HepG2 (cell line): Measurements from ENCODE around the gene MYH7.

Experiments used
- KLF11 ChIP-seq: IDR thresholded peaks from 2 replicates; pipeline ENCODE4 v1.6.1; 2016; ENCODE audit warnings: missing compliant biosample characterization
- KLF16 ChIP-seq, 2 experiments: sonication (generic) in 1 of 2; formaldehyde crosslinking in 1 of 2; IDR thresholded peaks; 2 replicates each; pipeline versions ENCODE4 v1.6.1 to v1.8.0; 2016 to 2023; ENCODE audit warnings: missing genetic modification reagents in 2 of 2, missing compliant biosample characterization in 1 of 2
- POLR2AphosphoS5 ChIP-seq: IDR thresholded peaks from 2 replicates; pipeline ENCODE4 v1.6.1; 2012; ENCODE audit warnings: low read depth, low read length
- RAD21 ChIP-seq: fragments of 450-650 bp; formaldehyde crosslinking; IDR thresholded peaks from 2 replicates; pipeline ENCODE4 v1.5.0; 2020; ENCODE audit warnings: mild to moderate bottlenecking
- ZFP36L1 ChIP-seq: sonication (generic); formaldehyde crosslinking; IDR thresholded peaks from 2 replicates; pipeline ENCODE4 v1.8.0; 2022; ENCODE audit warnings: mild to moderate bottlenecking, missing genetic modification reagents, moderate library complexity
- ZKSCAN1 ChIP-seq: fragments of 150-350 bp; IDR thresholded peaks from 2 replicates; pipeline ENCODE4 v1.6.1; 2014; ENCODE audit warnings: low read length
- ZNF562 ChIP-seq: sonication (generic); formaldehyde crosslinking; IDR thresholded peaks from 2 replicates; pipeline ENCODE4 v1.8.0; 2022; ENCODE audit warnings: missing genetic modification reagents, borderline replicate concordance
- ZNF792 ChIP-seq: IDR thresholded peaks from 2 replicates; pipeline ENCODE4 v1.6.1; 2016
- TF ChIP-seq, protein P1 (sequence below): sonication (generic); formaldehyde crosslinking; IDR thresholded peaks from 2 replicates; pipeline ENCODE4 v1.5.0; 2020; ENCODE audit warnings: mild to moderate bottlenecking, missing genetic modification reagents, moderate library complexity
- TF ChIP-seq, protein P2 (sequence below): sonication (generic); formaldehyde crosslinking; IDR thresholded peaks from 2 replicates; pipeline ENCODE4 v1.8.0; 2022; ENCODE audit warnings: missing genetic modification reagents, mild to moderate bottlenecking, borderline replicate concordance
- TF ChIP-seq, protein P3 (sequence below): sonication (generic); formaldehyde crosslinking; IDR thresholded peaks from 2 replicates; pipeline ENCODE4 v1.4.0; 2020; ENCODE audit warnings: missing genetic modification reagents
- TF ChIP-seq, protein P4 (sequence below): sonication (generic); formaldehyde crosslinking; IDR thresholded peaks from 2 replicates; pipeline ENCODE4 v1.5.1; 2020; ENCODE audit warnings: mild to moderate bottlenecking, missing genetic modification reagents, borderline replicate concordance
- TF ChIP-seq, protein P5 (sequence below): fragments of 450-650 bp; IDR thresholded peaks from 2 replicates; pipeline ENCODE4 v1.6.1; 2017; ENCODE audit warnings: mild to moderate bottlenecking

DNA sequence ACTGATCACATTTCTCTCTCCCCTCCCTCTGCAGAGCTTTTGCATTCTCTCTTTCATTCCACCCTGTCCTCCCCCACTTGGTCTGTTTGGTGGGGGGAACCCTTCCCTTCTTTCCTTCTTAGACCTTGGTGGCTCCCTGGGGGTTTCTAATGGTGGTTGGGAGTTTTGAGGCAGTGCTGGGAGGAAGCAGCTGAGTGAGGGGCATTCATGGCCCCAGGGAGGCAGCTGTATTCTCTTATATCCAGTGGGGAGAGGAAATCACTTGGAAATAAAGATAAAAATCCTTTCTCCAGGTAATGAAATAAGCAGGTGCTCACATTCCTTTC is 47.3 kb upstream of the MYH7 start:
- TF ChIP-seq KLF16 (CRISPR knock-in tag; IDR thresholded peaks at IDR 0.05) (no peak), POLR2AphosphoS5 (no peak), ZNF792 (CRISPR knock-in tag) (no peak), ZFP36L1 (no peak), ZNF562 (CRISPR knock-in tag) (no peak), RAD21 (CRISPR knock-in tag) (no peak), KLF11 (CRISPR knock-in tag) (no peak), ZKSCAN1 (no peak)
- TF ChIP-seq, protein P1, sequence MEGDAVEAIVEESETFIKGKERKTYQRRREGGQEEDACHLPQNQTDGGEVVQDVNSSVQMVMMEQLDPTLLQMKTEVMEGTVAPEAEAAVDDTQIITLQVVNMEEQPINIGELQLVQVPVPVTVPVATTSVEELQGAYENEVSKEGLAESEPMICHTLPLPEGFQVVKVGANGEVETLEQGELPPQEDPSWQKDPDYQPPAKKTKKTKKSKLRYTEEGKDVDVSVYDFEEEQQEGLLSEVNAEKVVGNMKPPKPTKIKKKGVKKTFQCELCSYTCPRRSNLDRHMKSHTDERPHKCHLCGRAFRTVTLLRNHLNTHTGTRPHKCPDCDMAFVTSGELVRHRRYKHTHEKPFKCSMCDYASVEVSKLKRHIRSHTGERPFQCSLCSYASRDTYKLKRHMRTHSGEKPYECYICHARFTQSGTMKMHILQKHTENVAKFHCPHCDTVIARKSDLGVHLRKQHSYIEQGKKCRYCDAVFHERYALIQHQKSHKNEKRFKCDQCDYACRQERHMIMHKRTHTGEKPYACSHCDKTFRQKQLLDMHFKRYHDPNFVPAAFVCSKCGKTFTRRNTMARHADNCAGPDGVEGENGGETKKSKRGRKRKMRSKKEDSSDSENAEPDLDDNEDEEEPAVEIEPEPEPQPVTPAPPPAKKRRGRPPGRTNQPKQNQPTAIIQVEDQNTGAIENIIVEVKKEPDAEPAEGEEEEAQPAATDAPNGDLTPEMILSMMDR (CRISPR knock-in tag) = no peak
- TF ChIP-seq, protein P2, sequence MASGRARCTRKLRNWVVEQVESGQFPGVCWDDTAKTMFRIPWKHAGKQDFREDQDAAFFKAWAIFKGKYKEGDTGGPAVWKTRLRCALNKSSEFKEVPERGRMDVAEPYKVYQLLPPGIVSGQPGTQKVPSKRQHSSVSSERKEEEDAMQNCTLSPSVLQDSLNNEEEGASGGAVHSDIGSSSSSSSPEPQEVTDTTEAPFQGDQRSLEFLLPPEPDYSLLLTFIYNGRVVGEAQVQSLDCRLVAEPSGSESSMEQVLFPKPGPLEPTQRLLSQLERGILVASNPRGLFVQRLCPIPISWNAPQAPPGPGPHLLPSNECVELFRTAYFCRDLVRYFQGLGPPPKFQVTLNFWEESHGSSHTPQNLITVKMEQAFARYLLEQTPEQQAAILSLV (CRISPR knock-in tag) = no peak
- TF ChIP-seq, protein P3, sequence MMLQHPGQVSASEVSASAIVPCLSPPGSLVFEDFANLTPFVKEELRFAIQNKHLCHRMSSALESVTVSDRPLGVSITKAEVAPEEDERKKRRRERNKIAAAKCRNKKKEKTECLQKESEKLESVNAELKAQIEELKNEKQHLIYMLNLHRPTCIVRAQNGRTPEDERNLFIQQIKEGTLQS = no peak
- TF ChIP-seq, protein P4, sequence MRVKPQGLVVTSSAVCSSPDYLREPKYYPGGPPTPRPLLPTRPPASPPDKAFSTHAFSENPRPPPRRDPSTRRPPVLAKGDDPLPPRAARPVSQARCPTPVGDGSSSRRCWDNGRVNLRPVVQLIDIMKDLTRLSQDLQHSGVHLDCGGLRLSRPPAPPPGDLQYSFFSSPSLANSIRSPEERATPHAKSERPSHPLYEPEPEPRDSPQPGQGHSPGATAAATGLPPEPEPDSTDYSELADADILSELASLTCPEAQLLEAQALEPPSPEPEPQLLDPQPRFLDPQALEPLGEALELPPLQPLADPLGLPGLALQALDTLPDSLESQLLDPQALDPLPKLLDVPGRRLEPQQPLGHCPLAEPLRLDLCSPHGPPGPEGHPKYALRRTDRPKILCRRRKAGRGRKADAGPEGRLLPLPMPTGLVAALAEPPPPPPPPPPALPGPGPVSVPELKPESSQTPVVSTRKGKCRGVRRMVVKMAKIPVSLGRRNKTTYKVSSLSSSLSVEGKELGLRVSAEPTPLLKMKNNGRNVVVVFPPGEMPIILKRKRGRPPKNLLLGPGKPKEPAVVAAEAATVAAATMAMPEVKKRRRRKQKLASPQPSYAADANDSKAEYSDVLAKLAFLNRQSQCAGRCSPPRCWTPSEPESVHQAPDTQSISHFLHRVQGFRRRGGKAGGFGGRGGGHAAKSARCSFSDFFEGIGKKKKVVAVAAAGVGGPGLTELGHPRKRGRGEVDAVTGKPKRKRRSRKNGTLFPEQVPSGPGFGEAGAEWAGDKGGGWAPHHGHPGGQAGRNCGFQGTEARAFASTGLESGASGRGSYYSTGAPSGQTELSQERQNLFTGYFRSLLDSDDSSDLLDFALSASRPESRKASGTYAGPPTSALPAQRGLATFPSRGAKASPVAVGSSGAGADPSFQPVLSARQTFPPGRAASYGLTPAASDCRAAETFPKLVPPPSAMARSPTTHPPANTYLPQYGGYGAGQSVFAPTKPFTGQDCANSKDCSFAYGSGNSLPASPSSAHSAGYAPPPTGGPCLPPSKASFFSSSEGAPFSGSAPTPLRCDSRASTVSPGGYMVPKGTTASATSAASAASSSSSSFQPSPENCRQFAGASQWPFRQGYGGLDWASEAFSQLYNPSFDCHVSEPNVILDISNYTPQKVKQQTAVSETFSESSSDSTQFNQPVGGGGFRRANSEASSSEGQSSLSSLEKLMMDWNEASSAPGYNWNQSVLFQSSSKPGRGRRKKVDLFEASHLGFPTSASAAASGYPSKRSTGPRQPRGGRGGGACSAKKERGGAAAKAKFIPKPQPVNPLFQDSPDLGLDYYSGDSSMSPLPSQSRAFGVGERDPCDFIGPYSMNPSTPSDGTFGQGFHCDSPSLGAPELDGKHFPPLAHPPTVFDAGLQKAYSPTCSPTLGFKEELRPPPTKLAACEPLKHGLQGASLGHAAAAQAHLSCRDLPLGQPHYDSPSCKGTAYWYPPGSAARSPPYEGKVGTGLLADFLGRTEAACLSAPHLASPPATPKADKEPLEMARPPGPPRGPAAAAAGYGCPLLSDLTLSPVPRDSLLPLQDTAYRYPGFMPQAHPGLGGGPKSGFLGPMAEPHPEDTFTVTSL (CRISPR knock-in tag) = no peak
- TF ChIP-seq, protein P5, sequence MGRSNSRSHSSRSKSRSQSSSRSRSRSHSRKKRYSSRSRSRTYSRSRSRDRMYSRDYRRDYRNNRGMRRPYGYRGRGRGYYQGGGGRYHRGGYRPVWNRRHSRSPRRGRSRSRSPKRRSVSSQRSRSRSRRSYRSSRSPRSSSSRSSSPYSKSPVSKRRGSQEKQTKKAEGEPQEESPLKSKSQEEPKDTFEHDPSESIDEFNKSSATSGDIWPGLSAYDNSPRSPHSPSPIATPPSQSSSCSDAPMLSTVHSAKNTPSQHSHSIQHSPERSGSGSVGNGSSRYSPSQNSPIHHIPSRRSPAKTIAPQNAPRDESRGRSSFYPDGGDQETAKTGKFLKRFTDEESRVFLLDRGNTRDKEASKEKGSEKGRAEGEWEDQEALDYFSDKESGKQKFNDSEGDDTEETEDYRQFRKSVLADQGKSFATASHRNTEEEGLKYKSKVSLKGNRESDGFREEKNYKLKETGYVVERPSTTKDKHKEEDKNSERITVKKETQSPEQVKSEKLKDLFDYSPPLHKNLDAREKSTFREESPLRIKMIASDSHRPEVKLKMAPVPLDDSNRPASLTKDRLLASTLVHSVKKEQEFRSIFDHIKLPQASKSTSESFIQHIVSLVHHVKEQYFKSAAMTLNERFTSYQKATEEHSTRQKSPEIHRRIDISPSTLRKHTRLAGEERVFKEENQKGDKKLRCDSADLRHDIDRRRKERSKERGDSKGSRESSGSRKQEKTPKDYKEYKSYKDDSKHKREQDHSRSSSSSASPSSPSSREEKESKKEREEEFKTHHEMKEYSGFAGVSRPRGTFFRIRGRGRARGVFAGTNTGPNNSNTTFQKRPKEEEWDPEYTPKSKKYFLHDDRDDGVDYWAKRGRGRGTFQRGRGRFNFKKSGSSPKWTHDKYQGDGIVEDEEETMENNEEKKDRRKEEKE = no peak
